HL-60 (cell line): ENCODE results near the gene ANKRD55.

Experiments used
- DNase-seq, 2 experiments: peaks; one replicate each; pipeline ENCODE4 v3.0.0-alpha.2; 2010 to 2020; ENCODE audit warnings: low read depth in 1 of 2, low spot score in 1 of 2
- H3K27ac ChIP-seq: fragments of 250-450 bp; sonication (Bioruptor Pico); replicated peaks from 2 replicates; pipeline ENCODE4 v1.5.1; 2020; ENCODE audit warnings: mild to moderate bottlenecking, moderate library complexity
- H3K27me3 ChIP-seq: fragments of 250-450 bp; sonication (Bioruptor Pico); 2 replicates; pipeline ENCODE4 v1.5.1; 2021; ENCODE audit warnings: mild to moderate bottlenecking, moderate library complexity; ENCODE audit not compliant: insufficient read depth, poor library complexity, severe bottlenecking
- H3K4me3 ChIP-seq: replicated peaks from 2 replicates; pipeline ENCODE4 v1.5.1; 2011; ENCODE audit warnings: mild to moderate bottlenecking, control low read depth, low read length; ENCODE audit not compliant: insufficient read depth
- GABPA ChIP-seq: IDR thresholded peaks from 2 replicates; pipeline ENCODE4 v1.6.1; 2012; ENCODE audit warnings: low read depth
- POLR2AphosphoS5 ChIP-seq: IDR thresholded peaks from 2 replicates; pipeline ENCODE4 v1.6.1; 2012; ENCODE audit warnings: low read depth
- SPI1 ChIP-seq: IDR thresholded peaks from 2 replicates; pipeline ENCODE4 v1.6.1; 2012; ENCODE audit warnings: low read depth, mild to moderate bottlenecking, borderline replicate concordance
- TF ChIP-seq, protein P1 (sequence below): IDR thresholded peaks from one replicate; pipeline ENCODE4 v1.5.1; 2011; ENCODE audit warnings: low read length, control low read depth, inconsistent platforms; ENCODE audit not compliant: insufficient read depth
- TF ChIP-seq, protein P2 (sequence below): IDR thresholded peaks from 2 replicates; pipeline ENCODE4 v1.6.1; 2012; ENCODE audit warnings: low read depth; ENCODE audit not compliant: insufficient replicate concordance

Gene ANKRD55

DNA sequence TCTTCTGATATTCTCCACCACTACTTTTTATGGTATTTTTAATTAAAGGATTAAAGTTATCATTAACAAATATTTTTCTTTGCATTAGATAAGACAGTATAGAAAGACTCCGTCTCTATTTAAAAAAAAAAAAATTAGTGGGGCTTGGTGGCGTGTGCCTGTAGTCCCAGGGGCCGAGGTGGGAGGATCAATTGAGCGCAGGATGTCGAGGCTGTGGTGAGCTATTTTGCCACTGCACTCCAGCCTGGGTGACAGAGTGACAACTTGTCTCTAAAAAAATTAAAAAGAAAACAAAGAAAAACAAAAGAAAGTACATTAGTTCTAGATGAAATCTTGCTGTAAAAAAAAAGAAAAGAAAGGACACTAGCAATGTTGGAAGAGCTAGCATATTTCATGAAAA lies 141.0 kb downstream of the ANKRD55 start:
- H3K27ac ChIP-seq = no peak overlapping the region

DNA sequence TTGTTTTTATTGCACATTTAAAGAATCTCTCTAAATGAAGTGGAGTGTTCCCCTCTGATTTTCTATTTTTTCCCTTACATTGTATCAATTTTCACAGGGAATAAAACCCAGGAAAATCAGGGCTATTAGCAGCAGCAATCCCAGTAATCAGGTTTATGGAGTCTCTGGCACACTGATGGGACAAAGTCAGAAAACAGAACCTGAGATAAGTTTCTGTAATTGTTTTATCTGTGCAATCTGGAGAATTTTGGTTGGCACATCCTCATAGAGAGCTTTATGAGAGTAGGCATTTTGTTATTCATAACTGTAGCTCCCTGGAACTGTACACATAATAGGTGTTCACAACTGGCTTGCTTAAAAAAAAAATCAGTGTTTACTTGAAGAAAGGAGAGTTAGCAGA lies 141.5 kb downstream of the ANKRD55 start:
- TF ChIP-seq GABPA = no peak
- no peak for TF ChIP-seq POLR2AphosphoS5
- no peak for TF ChIP-seq SPI1
- TF ChIP-seq, protein P1, sequence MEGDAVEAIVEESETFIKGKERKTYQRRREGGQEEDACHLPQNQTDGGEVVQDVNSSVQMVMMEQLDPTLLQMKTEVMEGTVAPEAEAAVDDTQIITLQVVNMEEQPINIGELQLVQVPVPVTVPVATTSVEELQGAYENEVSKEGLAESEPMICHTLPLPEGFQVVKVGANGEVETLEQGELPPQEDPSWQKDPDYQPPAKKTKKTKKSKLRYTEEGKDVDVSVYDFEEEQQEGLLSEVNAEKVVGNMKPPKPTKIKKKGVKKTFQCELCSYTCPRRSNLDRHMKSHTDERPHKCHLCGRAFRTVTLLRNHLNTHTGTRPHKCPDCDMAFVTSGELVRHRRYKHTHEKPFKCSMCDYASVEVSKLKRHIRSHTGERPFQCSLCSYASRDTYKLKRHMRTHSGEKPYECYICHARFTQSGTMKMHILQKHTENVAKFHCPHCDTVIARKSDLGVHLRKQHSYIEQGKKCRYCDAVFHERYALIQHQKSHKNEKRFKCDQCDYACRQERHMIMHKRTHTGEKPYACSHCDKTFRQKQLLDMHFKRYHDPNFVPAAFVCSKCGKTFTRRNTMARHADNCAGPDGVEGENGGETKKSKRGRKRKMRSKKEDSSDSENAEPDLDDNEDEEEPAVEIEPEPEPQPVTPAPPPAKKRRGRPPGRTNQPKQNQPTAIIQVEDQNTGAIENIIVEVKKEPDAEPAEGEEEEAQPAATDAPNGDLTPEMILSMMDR = no peak
- TF ChIP-seq, protein P2, sequence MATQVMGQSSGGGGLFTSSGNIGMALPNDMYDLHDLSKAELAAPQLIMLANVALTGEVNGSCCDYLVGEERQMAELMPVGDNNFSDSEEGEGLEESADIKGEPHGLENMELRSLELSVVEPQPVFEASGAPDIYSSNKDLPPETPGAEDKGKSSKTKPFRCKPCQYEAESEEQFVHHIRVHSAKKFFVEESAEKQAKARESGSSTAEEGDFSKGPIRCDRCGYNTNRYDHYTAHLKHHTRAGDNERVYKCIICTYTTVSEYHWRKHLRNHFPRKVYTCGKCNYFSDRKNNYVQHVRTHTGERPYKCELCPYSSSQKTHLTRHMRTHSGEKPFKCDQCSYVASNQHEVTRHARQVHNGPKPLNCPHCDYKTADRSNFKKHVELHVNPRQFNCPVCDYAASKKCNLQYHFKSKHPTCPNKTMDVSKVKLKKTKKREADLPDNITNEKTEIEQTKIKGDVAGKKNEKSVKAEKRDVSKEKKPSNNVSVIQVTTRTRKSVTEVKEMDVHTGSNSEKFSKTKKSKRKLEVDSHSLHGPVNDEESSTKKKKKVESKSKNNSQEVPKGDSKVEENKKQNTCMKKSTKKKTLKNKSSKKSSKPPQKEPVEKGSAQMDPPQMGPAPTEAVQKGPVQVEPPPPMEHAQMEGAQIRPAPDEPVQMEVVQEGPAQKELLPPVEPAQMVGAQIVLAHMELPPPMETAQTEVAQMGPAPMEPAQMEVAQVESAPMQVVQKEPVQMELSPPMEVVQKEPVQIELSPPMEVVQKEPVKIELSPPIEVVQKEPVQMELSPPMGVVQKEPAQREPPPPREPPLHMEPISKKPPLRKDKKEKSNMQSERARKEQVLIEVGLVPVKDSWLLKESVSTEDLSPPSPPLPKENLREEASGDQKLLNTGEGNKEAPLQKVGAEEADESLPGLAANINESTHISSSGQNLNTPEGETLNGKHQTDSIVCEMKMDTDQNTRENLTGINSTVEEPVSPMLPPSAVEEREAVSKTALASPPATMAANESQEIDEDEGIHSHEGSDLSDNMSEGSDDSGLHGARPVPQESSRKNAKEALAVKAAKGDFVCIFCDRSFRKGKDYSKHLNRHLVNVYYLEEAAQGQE = no peak
- Histone ChIP-seq H3K27me3 (no peaks in the 10 kb centered on the region), H3K27ac (no peak overlapping the region), H3K4me3 (no peak overlapping the region)
- DNase-seq = no peak

More for the DNA sequence above, 141.0 kb downstream of the ANKRD55 start:
- no peak overlapping the region for H3K4me3 ChIP-seq
- no peaks in the 10 kb centered on the region for H3K27me3 ChIP-seq
- TF ChIP-seq SPI1 (no peak), POLR2AphosphoS5 (no peak), GABPA (no peak)
- TF ChIP-seq, protein P2 = no peak
- TF ChIP-seq, protein P1 = no peak
- DNase-seq = no peak

DNA sequence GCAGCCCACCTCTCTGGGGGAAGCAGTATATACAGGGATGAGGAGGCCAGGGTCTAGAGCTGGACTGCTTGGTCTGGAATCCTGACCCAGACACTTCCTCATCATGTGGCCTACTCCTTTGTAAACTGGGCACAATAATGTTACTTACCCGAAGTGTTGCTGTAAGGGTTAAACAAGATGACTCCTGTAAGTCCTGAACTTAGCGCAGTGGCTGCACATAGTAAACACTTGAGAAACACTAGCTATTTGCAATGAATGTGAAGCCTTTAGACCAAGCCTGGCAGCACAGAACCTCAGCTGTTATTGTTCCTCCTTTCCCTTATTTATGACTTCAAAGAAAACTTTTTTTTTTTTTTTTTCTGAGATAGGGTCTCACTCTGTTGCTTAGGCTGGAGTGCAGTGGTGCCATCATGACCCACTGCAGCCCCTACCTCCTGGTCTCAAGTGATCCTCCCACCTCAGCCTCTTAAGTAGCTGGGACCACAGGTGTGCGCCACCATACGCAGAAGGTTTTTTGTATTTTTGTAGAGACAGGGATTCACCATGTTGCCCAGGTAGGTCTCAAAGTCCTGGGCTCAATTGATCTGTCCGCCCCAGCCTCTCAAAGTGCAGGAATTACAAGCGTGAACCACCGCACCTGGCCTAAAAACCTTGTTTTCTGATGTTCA lies 142.2 kb downstream of the ANKRD55 start:
- H3K4me3 ChIP-seq = no peak overlapping the region
- TF ChIP-seq GABPA = no peak
- no peak overlapping the region for H3K27ac ChIP-seq
- no peaks in the 10 kb centered on the region for H3K27me3 ChIP-seq
- DNase-seq = no peak

DNA sequence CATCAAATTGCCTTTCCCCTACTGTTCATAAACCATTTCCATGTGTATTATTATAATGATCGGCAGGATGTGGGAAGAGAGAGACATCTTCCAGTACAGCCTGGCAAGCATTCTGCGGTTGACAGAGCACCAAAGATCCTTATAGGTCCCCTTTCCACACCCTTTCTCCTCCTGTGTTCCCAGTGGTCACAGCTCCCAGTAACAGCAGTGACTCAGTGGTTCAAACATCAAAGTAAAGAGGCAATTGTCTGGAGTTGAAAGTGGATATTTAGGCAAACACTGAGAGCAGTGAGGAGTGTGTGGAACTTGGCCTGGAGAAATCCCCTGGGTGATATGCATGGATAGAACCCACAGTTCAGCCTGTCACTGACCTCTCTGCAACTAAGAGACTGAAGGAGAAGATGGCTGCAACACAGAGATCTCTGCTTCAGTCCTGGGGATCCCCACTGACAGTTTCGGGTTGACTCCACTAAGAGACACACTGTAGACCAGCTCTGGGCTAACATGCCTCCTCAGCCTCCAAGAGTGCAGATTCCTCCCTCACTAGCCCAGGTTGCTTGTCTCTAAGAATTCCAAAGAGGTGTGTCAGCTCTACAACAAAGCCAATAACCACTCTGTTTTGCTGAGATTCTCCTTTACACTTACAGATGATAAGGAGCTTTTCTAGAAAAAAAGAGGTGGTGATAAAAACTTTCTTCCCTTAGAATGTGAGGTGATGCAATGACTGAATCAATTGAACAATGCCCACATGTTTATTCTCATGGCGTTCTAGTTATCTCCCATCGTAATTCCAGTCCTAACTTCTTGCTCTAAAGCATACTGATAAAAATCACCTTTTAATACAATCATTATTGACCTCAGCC lies 143.9 kb downstream of the ANKRD55 start:
- H3K27ac ChIP-seq = no peak overlapping the region
- no peak for DNase-seq
- TF ChIP-seq, protein P1 = no peak
- no peak for TF ChIP-seq SPI1

More for the DNA sequence above, 143.9 kb downstream of the ANKRD55 start:
- H3K27me3 ChIP-seq = no peaks in the 10 kb centered on the region
- no peak overlapping the region for H3K4me3 ChIP-seq
